HepG2 (cell line): ENCODE results near the gene ICE2. TPM values are rescaled to one million over a fixed set of nuclear protein-coding genes. Genes with fewer than 3 reads are reported as not detected.

Experiments
- ARNTL ChIP-seq: sonication (generic); formaldehyde crosslinking; IDR thresholded peaks from 2 replicates; pipeline ENCODE4 v1.4.0; 2020; ENCODE audit warnings: mild to moderate bottlenecking, missing genetic modification reagents
- ISL2 ChIP-seq: sonication (generic); formaldehyde crosslinking; IDR thresholded peaks from 2 replicates; pipeline ENCODE4 v1.5.0; 2020; ENCODE audit warnings: missing genetic modification reagents
- KLF6 ChIP-seq: IDR thresholded peaks from 2 replicates; pipeline ENCODE4 v1.8.0; 2016; ENCODE audit warnings: missing biosample characterization, missing genetic modification reagents
- NR1H2 ChIP-seq: sonication (generic); formaldehyde crosslinking; IDR thresholded peaks from 2 replicates; pipeline ENCODE4 v1.8.1; 2022; ENCODE audit warnings: low read depth, missing genetic modification reagents, borderline replicate concordance
- SIX1 ChIP-seq: sonication (generic); formaldehyde crosslinking; IDR thresholded peaks from 2 replicates; pipeline ENCODE4 v1.4.0; 2020; ENCODE audit warnings: missing genetic modification reagents, borderline replicate concordance
- SOX6 ChIP-seq, 2 experiments: fragments of 450-650 bp in 1 of 2; sonication (generic) in 1 of 2; formaldehyde crosslinking in 1 of 2; IDR thresholded peaks; 2 replicates each; pipeline versions ENCODE4 v1.4.0 to v1.6.1; 2017 to 2020; ENCODE audit warnings: antibody characterized with exemption in 1 of 2, mild to moderate bottlenecking in 1 of 2, missing genetic modification reagents in 1 of 2
- TCF12 ChIP-seq, 2 experiments: fragments of 450-650 bp in 1 of 2; sonication (generic) in 1 of 2; formaldehyde crosslinking in 1 of 2; IDR thresholded peaks; 2 replicates each; pipeline versions ENCODE4 v1.6.1 to v1.8.0; 2017 to 2022; ENCODE audit warnings: antibody characterized with exemption in 1 of 2, mild to moderate bottlenecking in 1 of 2, missing genetic modification reagents in 1 of 2, moderate library complexity in 1 of 2
- ZNF12 ChIP-seq: sonication (generic); formaldehyde crosslinking; IDR thresholded peaks from 2 replicates; pipeline ENCODE4 v1.5.0; 2020; ENCODE audit warnings: missing genetic modification reagents
- ZNF160 ChIP-seq: sonication (generic); formaldehyde crosslinking; IDR thresholded peaks from 2 replicates; pipeline ENCODE4 v1.8.0; 2022; ENCODE audit warnings: mild to moderate bottlenecking, inconsistent platforms, missing genetic modification reagents
- ZNF17 ChIP-seq: sonication (generic); formaldehyde crosslinking; IDR thresholded peaks from 2 replicates; pipeline ENCODE4 v1.5.0; 2020; ENCODE audit warnings: mild to moderate bottlenecking, missing genetic modification reagents
- ZNF235 ChIP-seq: sonication (generic); formaldehyde crosslinking; IDR thresholded peaks from 2 replicates; pipeline ENCODE4 v1.8.1; 2023; ENCODE audit warnings: mild to moderate bottlenecking, missing genetic modification reagents, borderline replicate concordance
- ZNF329 ChIP-seq: sonication (generic); formaldehyde crosslinking; IDR thresholded peaks from 2 replicates; pipeline ENCODE4 v1.9.0; 2021; ENCODE audit warnings: low read depth, mild to moderate bottlenecking, missing genetic modification reagents
- ZNF883 ChIP-seq: sonication (generic); formaldehyde crosslinking; IDR thresholded peaks from 2 replicates; pipeline ENCODE4 v1.5.1; 2020; ENCODE audit warnings: mild to moderate bottlenecking, missing genetic modification reagents; ENCODE audit errors: not compliant biosample characterization
- polyA plus RNA-seq, 8 experiments: library from polyadenylated mRNA; depleted of rRNA in 3 of 8; stranded (reverse) in 7 of 8; unstranded in 1 of 8; fragments of >200 nt; fragmentation: Illumina TruSeq in 4 of 8; extraction: Trizol in 4 of 8; gene quantifications; 2 replicates each; pipeline versions ENCODE4 v1.2.1 to v1.2.3, GENCODE V29; 2011 to 2016; ENCODE audit warnings: low read depth in 4 of 8, missing spikeins in 1 of 8, mixed read lengths in 1 of 8; ENCODE audit not compliant: insufficient read depth in 1 of 8
- total RNA-seq, 5 experiments: library from RNA; depleted of rRNA; stranded (reverse); fragments of >200 nt; fragmentation: Illumina TruSeq; extraction: Trizol; gene quantifications; 2 replicates each; pipeline ENCODE4 v1.2.3, GENCODE V29; 2016; ENCODE audit warnings: low read depth in 1 of 5
- TF ChIP-seq, protein P1 (sequence below): sonication (generic); formaldehyde crosslinking; IDR thresholded peaks from 2 replicates; pipeline ENCODE4 v1.8.0; 2022; ENCODE audit warnings: mild to moderate bottlenecking, missing genetic modification reagents
- TF ChIP-seq, protein P2 (sequence below): sonication (generic); formaldehyde crosslinking; IDR thresholded peaks from 2 replicates; pipeline ENCODE4 v1.5.0; 2020; ENCODE audit warnings: missing genetic modification reagents
- TF ChIP-seq, protein P3 (sequence below): IDR thresholded peaks from 2 replicates; pipeline ENCODE4 v1.6.1; 2016
- TF ChIP-seq, protein P4 (sequence below): sonication (generic); formaldehyde crosslinking; IDR thresholded peaks from 2 replicates; pipeline ENCODE4 v1.4.0; 2020; ENCODE audit warnings: mild to moderate bottlenecking, low read depth, missing genetic modification reagents
- TF ChIP-seq, protein P5 (sequence below): sonication (generic); formaldehyde crosslinking; IDR thresholded peaks from 2 replicates; pipeline ENCODE4 v1.4.0; 2020; ENCODE audit warnings: missing genetic modification reagents

Gene ICE2
- total and polyA plus RNA-seq, 2 of the 13 experiments (the other 11 are each of a cell fraction or from before 2014, with no cell fraction given), result 24.8 to 26.4 TPM

DNA sequence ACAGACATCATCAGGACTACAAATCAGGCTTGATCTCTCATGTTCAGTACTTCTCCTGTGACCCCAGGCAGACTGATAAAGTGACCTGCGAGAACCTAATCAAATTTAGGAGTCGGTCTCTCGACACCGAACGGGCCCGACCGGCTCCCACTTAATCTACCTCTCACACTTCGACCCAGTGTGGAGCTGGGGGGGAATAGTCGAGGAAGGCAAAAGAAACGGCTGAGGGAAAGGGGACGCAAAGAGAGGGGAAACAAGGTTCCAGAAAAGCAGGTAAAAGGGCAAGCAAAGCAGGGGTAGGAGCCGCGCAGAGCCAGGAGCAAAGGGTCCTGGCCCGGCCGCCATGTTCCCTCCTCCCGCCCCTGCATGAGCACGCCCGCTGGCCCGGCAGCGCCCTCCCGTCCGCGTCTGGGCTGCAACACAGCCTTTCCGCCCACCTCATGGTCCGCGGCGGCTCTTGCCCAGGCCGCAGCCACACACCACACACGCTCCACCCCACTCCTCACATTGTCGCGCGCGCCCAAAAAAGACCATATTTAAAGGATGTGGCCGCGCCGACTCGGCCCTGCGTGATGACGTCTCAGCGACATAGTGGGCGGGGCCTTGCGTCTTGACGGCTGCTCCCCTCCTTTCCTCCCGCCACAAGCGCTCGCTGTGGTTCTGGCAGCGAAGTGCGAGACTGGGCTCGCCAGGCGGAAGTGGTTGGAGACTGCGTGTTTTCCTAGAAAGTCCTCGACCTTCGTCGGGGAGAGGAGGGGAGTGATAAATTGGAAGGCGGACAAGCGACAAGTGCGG is at the start of gene ICE2 (continued):
- TF ChIP-seq ZNF235 (CRISPR knock-in tag) (0 out of 2 replicates have a peak, but pooled peaks have one; percentile 53), TCF12 (IDR thresholded peaks at IDR 0.05) (no peak), TCF12 (CRISPR knock-in tag; IDR thresholded peaks at IDR 0.05) (0 out of 2 replicates have a peak, but pooled peaks have one; percentile 47), ZNF883 (CRISPR knock-in tag) (peak; percentile 92), SIX1 (no peak), NR1H2 (CRISPR knock-in tag) (0 out of 2 replicates have a peak, but pooled peaks have one; percentile 66), ARNTL (CRISPR knock-in tag) (peak; percentile 43; the same call in 1 of the 2 replicates), SOX6 (IDR thresholded peaks at IDR 0.05) (no peak), SOX6 (CRISPR knock-in tag; IDR thresholded peaks at IDR 0.05) (peak; percentile 77), ZNF329 (CRISPR knock-in tag) (0 out of 2 replicates have a peak, but pooled peaks have one; percentile 38), KLF6 (CRISPR knock-in tag) (peak; percentile 50), ZNF160 (CRISPR knock-in tag) (0 out of 2 replicates have a peak, but pooled peaks have one; percentile 56), ZNF12 (CRISPR knock-in tag) (0 out of 2 replicates have a peak, but pooled peaks have one; percentile 43), ZNF17 (CRISPR knock-in tag) (no peak), ISL2 (CRISPR knock-in tag) (0 out of 2 replicates have a peak, but pooled peaks have one; percentile 54)
- TF ChIP-seq, protein P1, sequence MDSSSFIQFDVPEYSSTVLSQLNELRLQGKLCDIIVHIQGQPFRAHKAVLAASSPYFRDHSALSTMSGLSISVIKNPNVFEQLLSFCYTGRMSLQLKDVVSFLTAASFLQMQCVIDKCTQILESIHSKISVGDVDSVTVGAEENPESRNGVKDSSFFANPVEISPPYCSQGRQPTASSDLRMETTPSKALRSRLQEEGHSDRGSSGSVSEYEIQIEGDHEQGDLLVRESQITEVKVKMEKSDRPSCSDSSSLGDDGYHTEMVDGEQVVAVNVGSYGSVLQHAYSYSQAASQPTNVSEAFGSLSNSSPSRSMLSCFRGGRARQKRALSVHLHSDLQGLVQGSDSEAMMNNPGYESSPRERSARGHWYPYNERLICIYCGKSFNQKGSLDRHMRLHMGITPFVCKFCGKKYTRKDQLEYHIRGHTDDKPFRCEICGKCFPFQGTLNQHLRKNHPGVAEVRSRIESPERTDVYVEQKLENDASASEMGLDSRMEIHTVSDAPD, result peak; percentile 50
- TF ChIP-seq, protein P2, sequence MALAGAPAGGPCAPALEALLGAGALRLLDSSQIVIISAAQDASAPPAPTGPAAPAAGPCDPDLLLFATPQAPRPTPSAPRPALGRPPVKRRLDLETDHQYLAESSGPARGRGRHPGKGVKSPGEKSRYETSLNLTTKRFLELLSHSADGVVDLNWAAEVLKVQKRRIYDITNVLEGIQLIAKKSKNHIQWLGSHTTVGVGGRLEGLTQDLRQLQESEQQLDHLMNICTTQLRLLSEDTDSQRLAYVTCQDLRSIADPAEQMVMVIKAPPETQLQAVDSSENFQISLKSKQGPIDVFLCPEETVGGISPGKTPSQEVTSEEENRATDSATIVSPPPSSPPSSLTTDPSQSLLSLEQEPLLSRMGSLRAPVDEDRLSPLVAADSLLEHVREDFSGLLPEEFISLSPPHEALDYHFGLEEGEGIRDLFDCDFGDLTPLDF (CRISPR knock-in tag), result peak; percentile 82; the same call in 1 of the 2 replicates
- TF ChIP-seq, protein P3, sequence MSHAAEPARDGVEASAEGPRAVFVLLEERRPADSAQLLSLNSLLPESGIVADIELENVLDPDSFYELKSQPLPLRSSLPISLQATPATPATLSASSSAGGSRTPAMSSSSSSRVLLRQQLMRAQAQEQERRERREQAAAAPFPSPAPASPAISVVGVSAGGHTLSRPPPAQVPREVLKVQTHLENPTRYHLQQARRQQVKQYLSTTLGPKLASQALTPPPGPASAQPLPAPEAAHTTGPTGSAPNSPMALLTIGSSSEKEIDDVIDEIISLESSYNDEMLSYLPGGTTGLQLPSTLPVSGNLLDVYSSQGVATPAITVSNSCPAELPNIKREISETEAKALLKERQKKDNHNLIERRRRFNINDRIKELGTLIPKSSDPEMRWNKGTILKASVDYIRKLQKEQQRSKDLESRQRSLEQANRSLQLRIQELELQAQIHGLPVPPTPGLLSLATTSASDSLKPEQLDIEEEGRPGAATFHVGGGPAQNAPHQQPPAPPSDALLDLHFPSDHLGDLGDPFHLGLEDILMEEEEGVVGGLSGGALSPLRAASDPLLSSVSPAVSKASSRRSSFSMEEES (CRISPR knock-in tag), result peak; percentile 45; the same call in 1 of the 2 replicates
- TF ChIP-seq, protein P4, sequence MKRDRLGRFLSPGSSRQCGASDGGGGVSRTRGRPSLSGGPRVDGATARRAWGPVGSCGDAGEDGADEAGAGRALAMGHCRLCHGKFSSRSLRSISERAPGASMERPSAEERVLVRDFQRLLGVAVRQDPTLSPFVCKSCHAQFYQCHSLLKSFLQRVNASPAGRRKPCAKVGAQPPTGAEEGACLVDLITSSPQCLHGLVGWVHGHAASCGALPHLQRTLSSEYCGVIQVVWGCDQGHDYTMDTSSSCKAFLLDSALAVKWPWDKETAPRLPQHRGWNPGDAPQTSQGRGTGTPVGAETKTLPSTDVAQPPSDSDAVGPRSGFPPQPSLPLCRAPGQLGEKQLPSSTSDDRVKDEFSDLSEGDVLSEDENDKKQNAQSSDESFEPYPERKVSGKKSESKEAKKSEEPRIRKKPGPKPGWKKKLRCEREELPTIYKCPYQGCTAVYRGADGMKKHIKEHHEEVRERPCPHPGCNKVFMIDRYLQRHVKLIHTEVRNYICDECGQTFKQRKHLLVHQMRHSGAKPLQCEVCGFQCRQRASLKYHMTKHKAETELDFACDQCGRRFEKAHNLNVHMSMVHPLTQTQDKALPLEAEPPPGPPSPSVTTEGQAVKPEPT (CRISPR knock-in tag), result peak; percentile 71; the same call in 1 of the 2 replicates
- TF ChIP-seq, protein P5, sequence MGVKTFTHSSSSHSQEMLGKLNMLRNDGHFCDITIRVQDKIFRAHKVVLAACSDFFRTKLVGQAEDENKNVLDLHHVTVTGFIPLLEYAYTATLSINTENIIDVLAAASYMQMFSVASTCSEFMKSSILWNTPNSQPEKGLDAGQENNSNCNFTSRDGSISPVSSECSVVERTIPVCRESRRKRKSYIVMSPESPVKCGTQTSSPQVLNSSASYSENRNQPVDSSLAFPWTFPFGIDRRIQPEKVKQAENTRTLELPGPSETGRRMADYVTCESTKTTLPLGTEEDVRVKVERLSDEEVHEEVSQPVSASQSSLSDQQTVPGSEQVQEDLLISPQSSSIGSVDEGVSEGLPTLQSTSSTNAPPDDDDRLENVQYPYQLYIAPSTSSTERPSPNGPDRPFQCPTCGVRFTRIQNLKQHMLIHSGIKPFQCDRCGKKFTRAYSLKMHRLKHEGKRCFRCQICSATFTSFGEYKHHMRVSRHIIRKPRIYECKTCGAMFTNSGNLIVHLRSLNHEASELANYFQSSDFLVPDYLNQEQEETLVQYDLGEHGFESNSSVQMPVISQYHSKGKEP (CRISPR knock-in tag), result no peak; the same call in 1 of the 2 replicates
